Ishikawa (cell line): ENCODE data around the gene SETD1A.

Experiments
- CEBPB ChIP-seq: IDR thresholded peaks from 2 replicates; pipeline ENCODE4 v1.6.1; 2012
- EP300 ChIP-seq: IDR thresholded peaks from 2 replicates; pipeline ENCODE4 v1.6.1; 2012; ENCODE audit warnings: borderline replicate concordance
- MAX ChIP-seq: IDR thresholded peaks from 2 replicates; pipeline ENCODE4 v1.6.1; 2012
- RAD21 ChIP-seq: IDR thresholded peaks from 2 replicates; pipeline ENCODE4 v1.6.1; 2012; ENCODE audit warnings: low read depth
- REST ChIP-seq: IDR thresholded peaks from 2 replicates; pipeline ENCODE4 v1.6.1; 2012; ENCODE audit warnings: low read depth, mild to moderate bottlenecking
- TAF1 ChIP-seq: IDR thresholded peaks from 2 replicates; pipeline ENCODE4 v1.6.1; 2012; ENCODE audit warnings: low read depth, mild to moderate bottlenecking
- YY1 ChIP-seq: IDR thresholded peaks from 2 replicates; pipeline ENCODE4 v1.6.1; 2012; ENCODE audit warnings: low read depth

- TF ChIP-seq CEBPB = no peak
- TF ChIP-seq MAX = no peak
- TF ChIP-seq REST = no peak
- no peak for TF ChIP-seq TAF1
- no peak for TF ChIP-seq YY1
- no peak for TF ChIP-seq EP300
- no peak for TF ChIP-seq RAD21
Measured at GRCh38 chr16:30946671-30947540, 10.6 kb upstream of the SETD1A start.
